OCI-LY1 (cell line): ENCODE data around the gene ETS2.

Experiments used
- H2AFZ ChIP-seq: fragments of 200-600 bp; sonication (generic), shearing (Covaris generic); 2 replicates; pipeline ENCODE4 v1.6.0; 2014; ENCODE audit warnings: antibody characterized with exemption, mild to moderate bottlenecking, low read length
- H3F3A ChIP-seq: fragments of 200-600 bp; sonication (generic), shearing (Covaris generic); 2 replicates; pipeline ENCODE4 v1.6.0; 2014; ENCODE audit warnings: mild to moderate bottlenecking, antibody characterized with exemption, low read length, moderate library complexity; ENCODE audit not compliant: insufficient read depth
- H3K27ac ChIP-seq: fragments of 200-600 bp; sonication (generic); 2 replicates; pipeline ENCODE4 v1.5.1; 2014; ENCODE audit warnings: low read length, mixed run types, mild to moderate bottlenecking, low read depth; ENCODE audit not compliant: poor library complexity, severe bottlenecking
- H3K27me3 ChIP-seq: fragments of 200-600 bp; sonication (generic); 2 replicates; pipeline ENCODE4 v1.6.0; 2014; ENCODE audit warnings: antibody characterized with exemption, mild to moderate bottlenecking, low read length, moderate library complexity; ENCODE audit not compliant: insufficient read depth
- H3K36me3 ChIP-seq: fragments of 200-600 bp; sonication (generic); 2 replicates; pipeline ENCODE4 v1.6.1; 2014; ENCODE audit warnings: mild to moderate bottlenecking, antibody characterized with exemption, low read length, moderate library complexity, mixed read lengths; ENCODE audit not compliant: insufficient read depth
- H3K4me1 ChIP-seq: fragments of 200-600 bp; sonication (generic); 2 replicates; pipeline ENCODE4 v1.5.1; 2014; ENCODE audit warnings: mild to moderate bottlenecking, low read length, moderate library complexity; ENCODE audit not compliant: insufficient read depth, severe bottlenecking
- H3K4me2 ChIP-seq: fragments of 200-600 bp; sonication (generic), shearing (Covaris generic); 2 replicates; pipeline ENCODE4 v1.6.1; 2014; ENCODE audit warnings: low read length
- H3K4me3 ChIP-seq: fragments of 200-600 bp; sonication (generic); 2 replicates; pipeline ENCODE4 v1.5.1; 2014; ENCODE audit warnings: low read length, low read depth, mild to moderate bottlenecking, mixed read lengths; ENCODE audit not compliant: poor library complexity, severe bottlenecking
- H3K79me2 ChIP-seq: fragments of 200-600 bp; shearing (Covaris generic); 2 replicates; pipeline ENCODE4 v1.6.1; 2016; ENCODE audit warnings: mixed run types, low read length, mixed read lengths; ENCODE audit not compliant: insufficient read depth
- H3K9ac ChIP-seq: fragments of 200-600 bp; sonication (generic), shearing (Covaris generic); 2 replicates; pipeline ENCODE4 v1.6.1; 2014; ENCODE audit warnings: mild to moderate bottlenecking, low read length, mixed read lengths
- H3K9me2 ChIP-seq: fragments of 200-600 bp; sonication (generic), shearing (Covaris generic); 2 replicates; pipeline ENCODE4 v1.6.1; 2014; ENCODE audit warnings: low read depth, mild to moderate bottlenecking, low read length, mixed read lengths
- H3K9me3 ChIP-seq: fragments of 200-600 bp; shearing (Covaris generic); 2 replicates; pipeline ENCODE4 v1.6.1; 2014; ENCODE audit warnings: low read length, mixed read lengths
- H4K20me1 ChIP-seq: fragments of 200-600 bp; sonication (generic), shearing (Covaris generic); 2 replicates; pipeline ENCODE4 v1.6.0; 2016; ENCODE audit warnings: mild to moderate bottlenecking, low read length; ENCODE audit not compliant: insufficient read depth
- CTCF ChIP-seq: fragments of 200-600 bp; sonication (generic), shearing (Covaris generic); IDR thresholded peaks from 2 replicates; pipeline ENCODE4 v1.5.1; 2017; ENCODE audit warnings: mild to moderate bottlenecking, antibody characterized with exemption, low read length, moderate library complexity, mixed read lengths
- EZH2 ChIP-seq: fragments of 200-600 bp; sonication (generic), shearing (Covaris generic); IDR thresholded peaks from 2 replicates; pipeline ENCODE4 v1.8.0; 2017; ENCODE audit warnings: borderline replicate concordance, mixed run types, mild to moderate bottlenecking, antibody characterized with exemption, low read length, moderate library complexity, mixed read lengths

ETS2 gene

GRCh38 chr21:38804789-38805327 lies 871 bp upstream of the ETS2 start:
- no peaks in the 10 kb centered on the region for H3K27me3 ChIP-seq
- peaks cover 11% of the 10 kb centered on the region for H3K36me3 ChIP-seq
- peaks cover 16% of the 10 kb centered on the region for H3K79me2 ChIP-seq
- peak overlapping the region; percentile 72 for H3K4me2 ChIP-seq
- H3K4me1 ChIP-seq: peaks cover 14% of the 10 kb centered on the region
- H4K20me1 ChIP-seq: no peaks in the 10 kb centered on the region
- peak overlapping the region; percentile 77 for H3K4me3 ChIP-seq
- H3K9ac ChIP-seq: peak overlapping the region; percentile 70
- no peak overlapping the region for H2AFZ ChIP-seq
- no peaks in the 10 kb centered on the region for H3K9me3 ChIP-seq
- H3F3A ChIP-seq: no peaks in the 10 kb centered on the region
- no peak overlapping the region for H3K27ac ChIP-seq
- H3K9me2 ChIP-seq: no peaks in the 10 kb centered on the region
- TF ChIP-seq CTCF (peak; percentile 47), EZH2 (no peak)

- TF ChIP-seq CTCF (0 out of 2 replicates have a peak, but pooled peaks have one; percentile 10), EZH2 (no peak)
- H3K27me3 ChIP-seq: no peaks in the 10 kb centered on the region
- no peaks in the 10 kb centered on the region for H3K9me2 ChIP-seq
- H3K9me3 ChIP-seq: peaks cover 3% of the 10 kb centered on the region
- H3K4me3 ChIP-seq: peak overlapping the region; percentile 77
- peak overlapping the region; percentile 72 for H3K4me2 ChIP-seq
- H3K79me2 ChIP-seq: peaks cover 16% of the 10 kb centered on the region
- no peaks in the 10 kb centered on the region for H3F3A ChIP-seq
- peaks cover 14% of the 10 kb centered on the region for H3K4me1 ChIP-seq
- no peaks in the 10 kb centered on the region for H4K20me1 ChIP-seq
- H3K9ac ChIP-seq: peak overlapping the region; percentile 70
- H3K27ac ChIP-seq: no peak overlapping the region
- H3K36me3 ChIP-seq: peaks cover 26% of the 10 kb centered on the region
- no peak overlapping the region for H2AFZ ChIP-seq
Observed at GRCh38 chr21:38806153-38806941, 618 bp downstream of the ETS2 start.

GRCh38 chr21:38806942-38807284 lies 1.2 kb downstream of the ETS2 start:
- H3K27ac ChIP-seq: no peak overlapping the region
- no peaks in the 10 kb centered on the region for H3F3A ChIP-seq
- peak overlapping the region; percentile 72 for H3K4me2 ChIP-seq
- peaks cover 3% of the 10 kb centered on the region for H3K9me3 ChIP-seq
- peaks cover 16% of the 10 kb centered on the region for H3K79me2 ChIP-seq
- peaks cover 14% of the 10 kb centered on the region for H3K4me1 ChIP-seq
- no peaks in the 10 kb centered on the region for H3K9me2 ChIP-seq
- H3K4me3 ChIP-seq: peak overlapping the region; percentile 77
- H3K27me3 ChIP-seq: no peaks in the 10 kb centered on the region
- no peak for TF ChIP-seq EZH2
- no peak for TF ChIP-seq CTCF
- peak overlapping the region; percentile 70 for H3K9ac ChIP-seq
- no peak overlapping the region for H2AFZ ChIP-seq
- peaks cover 32% of the 10 kb centered on the region for H3K36me3 ChIP-seq
- H4K20me1 ChIP-seq: no peaks in the 10 kb centered on the region
